ENCODE results near the gene FA2H.
A peak's percentile ranks its signal among the peaks of the same experiment; 100 is the strongest.
"Not testable (repeated sequence)": the region's sequence is repeated elsewhere in the genome, so short reads cannot be mapped to it uniquely, and the experiment has no call there.

The FA2H gene

GRCh38 chr16:74729783-74730683 is 44.6 kb downstream of the FA2H start:
- TF ChIP-seq, protein P1, sequence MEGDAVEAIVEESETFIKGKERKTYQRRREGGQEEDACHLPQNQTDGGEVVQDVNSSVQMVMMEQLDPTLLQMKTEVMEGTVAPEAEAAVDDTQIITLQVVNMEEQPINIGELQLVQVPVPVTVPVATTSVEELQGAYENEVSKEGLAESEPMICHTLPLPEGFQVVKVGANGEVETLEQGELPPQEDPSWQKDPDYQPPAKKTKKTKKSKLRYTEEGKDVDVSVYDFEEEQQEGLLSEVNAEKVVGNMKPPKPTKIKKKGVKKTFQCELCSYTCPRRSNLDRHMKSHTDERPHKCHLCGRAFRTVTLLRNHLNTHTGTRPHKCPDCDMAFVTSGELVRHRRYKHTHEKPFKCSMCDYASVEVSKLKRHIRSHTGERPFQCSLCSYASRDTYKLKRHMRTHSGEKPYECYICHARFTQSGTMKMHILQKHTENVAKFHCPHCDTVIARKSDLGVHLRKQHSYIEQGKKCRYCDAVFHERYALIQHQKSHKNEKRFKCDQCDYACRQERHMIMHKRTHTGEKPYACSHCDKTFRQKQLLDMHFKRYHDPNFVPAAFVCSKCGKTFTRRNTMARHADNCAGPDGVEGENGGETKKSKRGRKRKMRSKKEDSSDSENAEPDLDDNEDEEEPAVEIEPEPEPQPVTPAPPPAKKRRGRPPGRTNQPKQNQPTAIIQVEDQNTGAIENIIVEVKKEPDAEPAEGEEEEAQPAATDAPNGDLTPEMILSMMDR (IDR thresholded peaks at IDR 0.05; ENCODE audit: extremely low read depth, missing control alignments) = no peak
- DNase-seq (ENCODE audit: low spot score) = no peak

DNA sequence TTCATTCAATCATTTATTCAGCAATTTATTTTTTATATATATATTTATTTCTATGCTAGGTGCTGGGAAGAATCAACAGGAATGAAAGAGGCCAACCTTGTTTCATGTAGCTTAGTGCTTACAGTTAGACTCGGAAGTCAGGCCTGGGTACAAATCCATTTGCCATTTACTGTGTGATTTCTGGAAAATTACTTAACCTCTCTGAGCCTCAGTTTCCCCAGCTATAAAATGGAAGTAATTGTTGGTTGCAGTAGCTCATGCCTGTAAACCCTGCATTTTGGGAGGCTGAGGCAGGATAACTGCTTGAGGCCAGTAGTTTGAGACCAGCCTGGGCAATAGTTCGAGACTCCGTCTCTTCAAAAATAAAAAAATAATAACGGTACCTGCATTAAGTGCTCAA is 46.7 kb downstream of the FA2H start:
- no peak for DNase-seq (ENCODE audit: low spot score)
- TF ChIP-seq, protein P1 (IDR thresholded peaks at IDR 0.05; ENCODE audit: extremely low read depth, missing control alignments) = no peak

DNA sequence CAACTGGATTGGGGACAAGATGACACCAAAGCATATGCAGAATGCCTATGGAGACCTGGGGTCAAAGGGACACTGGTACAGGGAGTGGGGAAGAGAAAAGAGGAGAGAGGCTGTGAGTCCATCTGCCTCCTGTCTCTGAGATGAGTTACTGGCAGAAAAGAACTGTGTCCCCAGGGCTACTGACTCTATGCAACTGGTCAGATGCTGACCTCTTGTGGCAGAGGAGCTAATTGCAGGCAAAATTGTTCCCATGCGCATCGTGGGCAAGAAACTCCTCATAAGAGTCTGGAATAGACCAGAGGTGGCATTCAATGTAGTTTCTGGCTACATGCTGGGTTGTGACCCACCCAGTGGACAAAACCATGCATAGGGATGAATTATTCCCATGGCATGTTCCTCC is 47.9 kb downstream of the FA2H start:
- TF ChIP-seq, protein P1 (IDR thresholded peaks at IDR 0.05; ENCODE audit: extremely low read depth, missing control alignments) = peak; percentile 21
- no peak for DNase-seq (ENCODE audit: low spot score)

DNA sequence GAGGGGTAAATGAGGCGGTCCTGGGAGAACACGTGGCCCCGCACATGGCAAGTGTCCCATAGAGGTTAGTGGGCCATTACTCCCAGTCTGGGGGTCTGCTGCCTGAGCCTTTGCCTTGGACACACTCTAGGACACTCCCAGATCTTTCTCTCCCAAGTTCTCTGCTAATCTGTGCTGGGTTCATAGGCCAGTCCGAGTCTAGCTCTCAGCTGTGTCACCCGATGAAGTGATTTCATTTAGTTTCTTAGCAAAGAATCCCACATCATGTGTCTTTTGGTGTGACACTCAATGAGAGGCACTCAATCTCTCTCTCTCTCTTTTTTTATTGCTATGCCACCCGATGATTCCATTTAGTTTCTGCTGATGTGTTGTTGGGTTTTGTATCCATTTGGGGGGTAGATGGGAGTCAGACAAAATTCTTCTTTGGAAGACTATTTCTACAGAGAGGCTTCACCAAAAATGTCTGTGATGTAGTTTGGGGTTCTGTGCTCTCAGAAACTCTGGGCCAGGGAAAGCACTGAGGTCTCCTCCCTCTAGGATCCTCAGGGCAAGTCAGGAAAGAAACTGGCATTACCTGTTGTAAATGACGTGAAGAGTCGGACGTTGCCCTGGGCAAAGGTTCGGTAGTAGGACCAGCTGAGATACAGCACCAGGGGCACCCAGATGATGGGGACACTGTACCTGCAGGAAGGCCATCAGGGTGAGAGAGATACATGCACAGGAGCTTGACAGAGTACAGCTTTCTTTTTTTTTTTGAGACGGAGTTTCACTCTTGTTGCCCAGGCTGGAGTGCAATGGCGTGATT is 48.8 kb downstream of the FA2H start:
- no peak for DNase-seq (ENCODE audit: low spot score)
- TF ChIP-seq, protein P1 (IDR thresholded peaks at IDR 0.05; ENCODE audit: extremely low read depth, missing control alignments) = no peak

DNA sequence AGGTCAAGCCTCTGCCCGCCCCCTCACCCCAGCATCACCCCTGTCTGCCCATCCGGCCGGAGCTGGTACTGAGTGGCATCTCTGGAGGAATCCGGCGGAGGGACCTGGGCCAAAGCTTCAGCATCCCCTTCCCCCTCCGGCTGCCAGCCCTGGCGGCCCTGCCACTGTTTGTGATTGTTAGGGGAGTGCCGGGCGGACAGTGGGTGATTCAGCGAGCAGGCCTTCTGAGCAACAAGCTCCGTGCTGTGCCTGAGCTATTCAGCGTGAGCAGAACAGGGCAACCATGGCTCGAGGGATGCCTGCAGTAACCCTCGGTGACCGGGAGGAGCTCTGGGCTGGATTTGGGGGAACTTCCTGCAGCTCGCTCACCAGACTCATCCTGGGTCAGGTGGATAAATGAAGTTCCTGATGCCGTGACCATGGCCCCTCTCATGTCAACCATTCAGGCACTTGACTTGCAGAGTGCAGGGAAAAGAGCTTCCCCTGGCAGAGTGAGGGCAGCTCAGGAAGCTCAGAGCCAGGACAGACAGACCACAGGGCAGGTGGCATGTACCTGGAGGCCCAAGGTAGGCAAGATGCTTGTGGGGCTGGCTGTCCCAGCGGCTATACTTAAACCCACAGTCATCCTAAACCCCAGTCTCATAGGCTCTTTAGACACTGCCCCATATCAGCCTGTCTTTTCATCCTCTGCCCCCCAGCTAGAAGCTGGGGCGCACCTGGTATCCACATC is 49.6 kb downstream of the FA2H start:
- TF ChIP-seq, protein P1 (IDR thresholded peaks at IDR 0.05; ENCODE audit: extremely low read depth, missing control alignments) = no peak
- DNase-seq (ENCODE audit: low spot score) = no peak

- no peak for DNase-seq (ENCODE audit: low spot score)
- TF ChIP-seq, protein P1 (IDR thresholded peaks at IDR 0.05; ENCODE audit: extremely low read depth, missing control alignments) = no peak
Measured at GRCh38 chr16:74723256-74723655, 51.4 kb downstream of the FA2H start.

DNA sequence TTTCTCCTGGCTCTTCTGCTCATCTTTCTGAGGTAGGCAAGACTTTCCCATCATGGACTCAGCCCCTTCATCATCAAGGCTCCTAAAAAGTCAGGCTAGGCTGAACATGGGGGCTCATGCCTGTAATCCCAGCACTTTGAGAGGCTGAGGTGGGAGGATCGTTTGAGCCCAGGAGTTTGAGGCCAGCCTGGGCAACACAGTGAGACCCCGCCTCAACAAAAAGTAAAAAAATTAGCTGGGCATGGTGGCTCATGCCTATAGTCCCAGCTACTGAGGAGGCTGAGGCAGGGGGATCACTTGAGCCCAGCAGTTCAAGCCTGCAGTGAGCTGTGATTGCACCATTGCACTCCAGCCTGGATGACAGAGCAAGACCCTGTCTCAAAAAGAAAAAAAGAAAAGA is 52.5 kb downstream of the FA2H start:
- DNase-seq (ENCODE audit: low spot score) = not testable (repeated sequence)
